C4-2B (cell line): ENCODE data around the gene CTXND2.
"Not testable (repeated sequence)": the region's sequence is repeated elsewhere in the genome, so short reads cannot be mapped to it uniquely, and the experiment has no call there.

Experiments used
- H3K27ac ChIP-seq: fragments of 450-650 bp; 2 replicates; pipeline ENCODE4 v1.5.1; 2017
- CTCF ChIP-seq: fragments of 450-650 bp; conservative IDR thresholded peaks from 2 replicates; pipeline ENCODE4 v1.5.1; 2017; ENCODE audit warnings: mild to moderate bottlenecking
- ZFX ChIP-seq: fragments of 450-650 bp; IDR thresholded peaks from 2 replicates; pipeline ENCODE4 v1.6.1; 2017

The CTXND2 gene

GRCh38 chr1:150863724-150864123 is 23.2 kb upstream of the CTXND2 start:
- TF ChIP-seq CTCF = no peak
- no peak for TF ChIP-seq ZFX
- H3K27ac ChIP-seq = no peak overlapping the region

- not testable (repeated sequence) for H3K27ac ChIP-seq
Measured at GRCh38 chr1:150864200-150864599, 22.7 kb upstream of the CTXND2 start.

GRCh38 chr1:150869683-150870082 is 17.3 kb upstream of the CTXND2 start:
- no peak for TF ChIP-seq ZFX
- TF ChIP-seq CTCF = no peak
- H3K27ac ChIP-seq = no peak overlapping the region

GRCh38 chr1:150872572-150872971 is 14.4 kb upstream of the CTXND2 start:
- no peak for TF ChIP-seq ZFX
- no peak for TF ChIP-seq CTCF
- H3K27ac ChIP-seq = no peak overlapping the region

GRCh38 chr1:150873521-150873920 is 13.4 kb upstream of the CTXND2 start:
- no peak overlapping the region for H3K27ac ChIP-seq
- no peak for TF ChIP-seq CTCF
- no peak for TF ChIP-seq ZFX

- TF ChIP-seq CTCF = no peak
- no peak for TF ChIP-seq ZFX
- H3K27ac ChIP-seq = no peak overlapping the region
Measured at GRCh38 chr1:150874455-150875196, 12.3 kb upstream of the CTXND2 start.

GRCh38 chr1:150875197-150876118 is 11.5 kb upstream of the CTXND2 start:
- peak overlapping the region; percentile 76 for H3K27ac ChIP-seq
- TF ChIP-seq CTCF = no peak
